Measurements from ENCODE around the gene PPP6R2.

Gene PPP6R2

DNA sequence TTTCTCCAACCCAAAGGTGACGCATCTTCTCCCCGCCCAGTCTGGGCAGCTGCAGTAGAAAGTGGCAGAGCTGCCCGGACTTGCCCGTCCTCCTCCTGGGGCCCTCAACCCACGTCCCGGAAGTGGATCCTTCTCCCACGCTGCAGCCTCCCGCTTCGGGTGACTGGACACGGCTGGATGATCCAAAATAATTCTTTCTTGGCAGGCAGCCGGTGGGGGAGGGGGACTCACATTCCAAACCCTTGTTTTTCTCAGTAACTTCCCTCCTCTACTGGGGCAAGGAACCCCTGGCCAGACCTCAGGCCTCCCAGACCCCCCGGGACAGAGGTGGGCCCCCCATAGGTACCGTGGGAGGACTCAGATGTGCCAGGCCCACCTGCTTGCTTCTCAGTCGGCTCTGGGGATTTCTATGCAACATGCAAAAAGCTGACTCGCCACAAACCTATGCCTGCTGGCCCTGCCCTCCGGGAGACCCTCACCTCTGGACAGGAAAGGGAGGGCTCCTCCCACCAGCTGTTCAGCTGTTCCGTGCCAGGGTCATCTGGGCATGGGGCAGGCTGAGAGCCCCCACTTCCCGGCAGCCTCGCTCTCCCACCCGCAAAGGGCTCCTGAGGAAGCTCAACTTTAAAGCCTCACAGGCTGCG lies 37.1 kb upstream of the PPP6R2 start (continued):
- TF ChIP-seq, protein P1, sequence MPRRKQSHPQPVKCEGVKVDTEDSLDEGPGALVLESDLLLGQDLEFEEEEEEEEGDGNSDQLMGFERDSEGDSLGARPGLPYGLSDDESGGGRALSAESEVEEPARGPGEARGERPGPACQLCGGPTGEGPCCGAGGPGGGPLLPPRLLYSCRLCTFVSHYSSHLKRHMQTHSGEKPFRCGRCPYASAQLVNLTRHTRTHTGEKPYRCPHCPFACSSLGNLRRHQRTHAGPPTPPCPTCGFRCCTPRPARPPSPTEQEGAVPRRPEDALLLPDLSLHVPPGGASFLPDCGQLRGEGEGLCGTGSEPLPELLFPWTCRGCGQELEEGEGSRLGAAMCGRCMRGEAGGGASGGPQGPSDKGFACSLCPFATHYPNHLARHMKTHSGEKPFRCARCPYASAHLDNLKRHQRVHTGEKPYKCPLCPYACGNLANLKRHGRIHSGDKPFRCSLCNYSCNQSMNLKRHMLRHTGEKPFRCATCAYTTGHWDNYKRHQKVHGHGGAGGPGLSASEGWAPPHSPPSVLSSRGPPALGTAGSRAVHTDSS (tag by site-specific recombination; IDR thresholded peaks at IDR 0.05) = no peak
- TF ChIP-seq ZNF19 (tag by site-specific recombination; IDR thresholded peaks at IDR 0.05; ENCODE audit: low read depth) = no peak
- TF ChIP-seq ZNF416 (tag by site-specific recombination; IDR thresholded peaks at IDR 0.05) = no peak
- TF ChIP-seq ZNF670 (tag by site-specific recombination; IDR thresholded peaks at IDR 0.05; ENCODE audit: low read depth) = no peak
- no peak for TF ChIP-seq ZBTB7A (tag by site-specific recombination; IDR thresholded peaks at IDR 0.05; ENCODE audit: low read depth)
- peak; percentile 50 for TF ChIP-seq FEZF1 (tag by site-specific recombination; IDR thresholded peaks at IDR 0.05)
- TF ChIP-seq, protein P2, sequence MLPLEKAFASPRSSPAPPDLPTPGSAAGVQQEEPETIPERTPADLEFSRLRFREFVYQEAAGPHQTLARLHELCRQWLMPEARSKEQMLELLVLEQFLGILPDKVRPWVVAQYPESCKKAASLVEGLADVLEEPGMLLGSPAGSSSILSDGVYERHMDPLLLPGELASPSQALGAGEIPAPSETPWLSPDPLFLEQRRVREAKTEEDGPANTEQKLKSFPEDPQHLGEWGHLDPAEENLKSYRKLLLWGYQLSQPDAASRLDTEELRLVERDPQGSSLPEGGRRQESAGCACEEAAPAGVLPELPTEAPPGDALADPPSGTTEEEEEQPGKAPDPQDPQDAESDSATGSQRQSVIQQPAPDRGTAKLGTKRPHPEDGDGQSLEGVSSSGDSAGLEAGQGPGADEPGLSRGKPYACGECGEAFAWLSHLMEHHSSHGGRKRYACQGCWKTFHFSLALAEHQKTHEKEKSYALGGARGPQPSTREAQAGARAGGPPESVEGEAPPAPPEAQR (tag by site-specific recombination; IDR thresholded peaks at IDR 0.05) = no peak
- no peak for TF ChIP-seq ZNF174 (tag by site-specific recombination; IDR thresholded peaks at IDR 0.05)
- peak; percentile 44; the same call in 1 of the 2 replicates for TF ChIP-seq ZNF76 (tag by site-specific recombination; IDR thresholded peaks at IDR 0.05; ENCODE audit: borderline replicate concordance, low read depth)
- TF ChIP-seq GLIS2 (tag by site-specific recombination; IDR thresholded peaks at IDR 0.05) = peak; percentile 96
- TF ChIP-seq KLF10 (tag by site-specific recombination; IDR thresholded peaks at IDR 0.05) = peak; percentile 66; the same call in 1 of the 2 replicates
- 0 out of 2 replicates have a peak, but pooled peaks have one; percentile 77 for TF ChIP-seq ZNF24 (tag by site-specific recombination; IDR thresholded peaks at IDR 0.05)
- TF ChIP-seq SETDB1 (IDR thresholded peaks at IDR 0.05; ENCODE audit: insufficient read length, low read length) = no peak
- peak; percentile 93 for TF ChIP-seq ZIC2 (tag by site-specific recombination; IDR thresholded peaks at IDR 0.05)
- TF ChIP-seq ZFHX2 (tag by site-specific recombination; conservative IDR thresholded peaks at IDR 0.05) = peak; percentile 97
- TF ChIP-seq, protein P3, sequence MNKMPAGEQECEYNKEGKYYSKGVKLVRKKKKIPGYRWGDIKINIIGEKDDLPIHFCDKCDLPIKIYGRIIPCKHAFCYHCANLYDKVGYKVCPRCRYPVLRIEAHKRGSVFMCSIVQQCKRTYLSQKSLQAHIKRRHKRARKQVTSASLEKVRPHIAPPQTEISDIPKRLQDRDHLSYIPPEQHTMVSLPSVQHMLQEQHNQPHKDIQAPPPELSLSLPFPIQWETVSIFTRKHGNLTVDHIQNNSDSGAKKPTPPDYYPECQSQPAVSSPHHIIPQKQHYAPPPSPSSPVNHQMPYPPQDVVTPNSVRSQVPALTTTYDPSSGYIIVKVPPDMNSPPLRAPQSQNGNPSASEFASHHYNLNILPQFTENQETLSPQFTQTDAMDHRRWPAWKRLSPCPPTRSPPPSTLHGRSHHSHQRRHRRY (tag by site-specific recombination; IDR thresholded peaks at IDR 0.05) = no peak
- no peak for TF ChIP-seq ZNF596 (tag by site-specific recombination; IDR thresholded peaks at IDR 0.05)
- no peak for TF ChIP-seq ZNF10 (tag by site-specific recombination; IDR thresholded peaks at IDR 0.05)
- no peak for TF ChIP-seq BCL11B (tag by site-specific recombination; IDR thresholded peaks at IDR 0.05; ENCODE audit: low read depth)
- TF ChIP-seq, protein P4, sequence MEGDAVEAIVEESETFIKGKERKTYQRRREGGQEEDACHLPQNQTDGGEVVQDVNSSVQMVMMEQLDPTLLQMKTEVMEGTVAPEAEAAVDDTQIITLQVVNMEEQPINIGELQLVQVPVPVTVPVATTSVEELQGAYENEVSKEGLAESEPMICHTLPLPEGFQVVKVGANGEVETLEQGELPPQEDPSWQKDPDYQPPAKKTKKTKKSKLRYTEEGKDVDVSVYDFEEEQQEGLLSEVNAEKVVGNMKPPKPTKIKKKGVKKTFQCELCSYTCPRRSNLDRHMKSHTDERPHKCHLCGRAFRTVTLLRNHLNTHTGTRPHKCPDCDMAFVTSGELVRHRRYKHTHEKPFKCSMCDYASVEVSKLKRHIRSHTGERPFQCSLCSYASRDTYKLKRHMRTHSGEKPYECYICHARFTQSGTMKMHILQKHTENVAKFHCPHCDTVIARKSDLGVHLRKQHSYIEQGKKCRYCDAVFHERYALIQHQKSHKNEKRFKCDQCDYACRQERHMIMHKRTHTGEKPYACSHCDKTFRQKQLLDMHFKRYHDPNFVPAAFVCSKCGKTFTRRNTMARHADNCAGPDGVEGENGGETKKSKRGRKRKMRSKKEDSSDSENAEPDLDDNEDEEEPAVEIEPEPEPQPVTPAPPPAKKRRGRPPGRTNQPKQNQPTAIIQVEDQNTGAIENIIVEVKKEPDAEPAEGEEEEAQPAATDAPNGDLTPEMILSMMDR (tag by site-specific recombination; IDR thresholded peaks at IDR 0.05) = no peak
- TF ChIP-seq, protein P5, sequence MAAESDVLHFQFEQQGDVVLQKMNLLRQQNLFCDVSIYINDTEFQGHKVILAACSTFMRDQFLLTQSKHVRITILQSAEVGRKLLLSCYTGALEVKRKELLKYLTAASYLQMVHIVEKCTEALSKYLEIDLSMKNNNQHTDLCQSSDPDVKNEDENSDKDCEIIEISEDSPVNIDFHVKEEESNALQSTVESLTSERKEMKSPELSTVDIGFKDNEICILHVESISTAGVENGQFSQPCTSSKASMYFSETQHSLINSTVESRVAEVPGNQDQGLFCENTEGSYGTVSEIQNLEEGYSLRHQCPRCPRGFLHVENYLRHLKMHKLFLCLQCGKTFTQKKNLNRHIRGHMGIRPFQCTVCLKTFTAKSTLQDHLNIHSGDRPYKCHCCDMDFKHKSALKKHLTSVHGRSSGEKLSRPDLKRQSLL (tag by site-specific recombination; IDR thresholded peaks at IDR 0.05) = 0 out of 2 replicates have a peak, but pooled peaks have one; percentile 28
- no peak for TF ChIP-seq ZNF473 (tag by site-specific recombination; IDR thresholded peaks at IDR 0.05)
- no peak for TF ChIP-seq ZNF624 (tag by site-specific recombination; IDR thresholded peaks at IDR 0.05)
- TF ChIP-seq YY2 (tag by site-specific recombination; IDR thresholded peaks at IDR 0.05) = no peak
- TF ChIP-seq ZNF366 (tag by site-specific recombination; conservative IDR thresholded peaks at IDR 0.05) = peak; percentile 51; the same call in 1 of the 2 replicates
- TF ChIP-seq ZNF155 (tag by site-specific recombination; IDR thresholded peaks at IDR 0.05) = no peak
- peak; percentile 70 for TF ChIP-seq ZNF335 (tag by site-specific recombination; conservative IDR thresholded peaks at IDR 0.05)
- no peak for TF ChIP-seq ZNF658 (tag by site-specific recombination; IDR thresholded peaks at IDR 0.05)
- no peak for TF ChIP-seq ZFP41 (tag by site-specific recombination; IDR thresholded peaks at IDR 0.05; ENCODE audit: borderline replicate concordance)
- peak; percentile 58 for TF ChIP-seq KLF16 (tag by site-specific recombination; IDR thresholded peaks at IDR 0.05)
- TF ChIP-seq, protein P6, sequence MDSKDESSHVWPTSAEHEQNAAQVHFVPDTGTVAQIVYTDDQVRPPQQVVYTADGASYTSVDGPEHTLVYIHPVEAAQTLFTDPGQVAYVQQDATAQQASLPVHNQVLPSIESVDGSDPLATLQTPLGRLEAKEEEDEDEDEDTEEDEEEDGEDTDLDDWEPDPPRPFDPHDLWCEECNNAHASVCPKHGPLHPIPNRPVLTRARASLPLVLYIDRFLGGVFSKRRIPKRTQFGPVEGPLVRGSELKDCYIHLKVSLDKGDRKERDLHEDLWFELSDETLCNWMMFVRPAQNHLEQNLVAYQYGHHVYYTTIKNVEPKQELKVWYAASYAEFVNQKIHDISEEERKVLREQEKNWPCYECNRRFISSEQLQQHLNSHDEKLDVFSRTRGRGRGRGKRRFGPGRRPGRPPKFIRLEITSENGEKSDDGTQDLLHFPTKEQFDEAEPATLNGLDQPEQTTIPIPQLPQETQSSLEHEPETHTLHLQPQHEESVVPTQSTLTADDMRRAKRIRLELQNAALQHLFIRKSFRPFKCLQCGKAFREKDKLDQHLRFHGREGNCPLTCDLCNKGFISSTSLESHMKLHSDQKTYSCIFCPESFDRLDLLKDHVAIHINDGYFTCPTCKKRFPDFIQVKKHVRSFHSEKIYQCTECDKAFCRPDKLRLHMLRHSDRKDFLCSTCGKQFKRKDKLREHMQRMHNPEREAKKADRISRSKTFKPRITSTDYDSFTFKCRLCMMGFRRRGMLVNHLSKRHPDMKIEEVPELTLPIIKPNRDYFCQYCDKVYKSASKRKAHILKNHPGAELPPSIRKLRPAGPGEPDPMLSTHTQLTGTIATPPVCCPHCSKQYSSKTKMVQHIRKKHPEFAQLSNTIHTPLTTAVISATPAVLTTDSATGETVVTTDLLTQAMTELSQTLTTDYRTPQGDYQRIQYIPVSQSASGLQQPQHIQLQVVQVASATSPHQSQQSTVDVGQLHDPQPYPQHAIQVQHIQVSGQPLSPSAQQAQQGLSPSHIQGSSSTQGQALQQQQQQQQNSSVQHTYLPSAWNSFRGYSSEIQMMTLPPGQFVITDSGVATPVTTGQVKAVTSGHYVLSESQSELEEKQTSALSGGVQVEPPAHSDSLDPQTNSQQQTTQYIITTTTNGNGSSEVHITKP (tag by site-specific recombination; IDR thresholded peaks at IDR 0.05) = peak; percentile 78
